OCI-LY7 (cell line): ENCODE results near the gene LUC7L. TPM values are rescaled to one million over a fixed set of nuclear protein-coding genes. Genes with fewer than 3 reads are reported as not detected.

Experiments used
- BruUV-seq: library from RNA; stranded (reverse); fragments of 400-500 nt; replicated peaks from 2 replicates; lab custom pipeline; 2021; lab: Mats Ljungman, UMichigan
- CTCF ChIA-PET: fragments of 300-600 bp; sonication (Branson Sonifier 250); formaldehyde crosslinking; loops from one replicate; lab custom pipeline; 2022; ENCODE audit warnings: antibody characterized with exemption; ENCODE audit not compliant: unreplicated experiment; lab: Charles Lee
- POLR2A ChIA-PET: fragments of 300-600 bp; sonication (Branson Sonifier 250); formaldehyde crosslinking; loops from one replicate; lab custom pipeline; 2022; ENCODE audit warnings: antibody characterized with exemption; lab: Charles Lee
- DNase-seq: peaks from one replicate; pipeline ENCODE4 v3.0.0-alpha.2; 2015; ENCODE audit warnings: low spot score
- H2AFZ ChIP-seq: fragments of 200-600 bp; sonication (generic), shearing (Covaris generic); 2 replicates; pipeline ENCODE4 v1.6.1; 2014; ENCODE audit warnings: mild to moderate bottlenecking, antibody characterized with exemption, low read length, moderate library complexity
- H3K27ac ChIP-seq: fragments of 200-600 bp; sonication (generic); 2 replicates; pipeline ENCODE4 v1.5.1; 2014; ENCODE audit warnings: mixed run types, low read depth, mild to moderate bottlenecking, moderate library complexity, low read length, inconsistent platforms; ENCODE audit not compliant: poor library complexity, severe bottlenecking
- H3K36me3 ChIP-seq: fragments of 200-600 bp; sonication (generic); 2 replicates; pipeline ENCODE4 v1.6.1; 2014; ENCODE audit warnings: mild to moderate bottlenecking, antibody characterized with exemption, low read length, moderate library complexity, mixed read lengths; ENCODE audit not compliant: insufficient read depth
- H3K4me1 ChIP-seq: fragments of 200-600 bp; sonication (generic); 2 replicates; pipeline ENCODE4 v1.5.1; 2014; ENCODE audit warnings: mild to moderate bottlenecking, low read length; ENCODE audit not compliant: insufficient read depth, poor library complexity, severe bottlenecking
- H3K4me2 ChIP-seq: fragments of 200-600 bp; sonication (generic); 2 replicates; pipeline ENCODE4 v1.6.1; 2014; ENCODE audit warnings: mild to moderate bottlenecking, low read length
- H3K4me3 ChIP-seq: fragments of 200-600 bp; sonication (generic); 2 replicates; pipeline ENCODE4 v1.5.1; 2014; ENCODE audit warnings: mild to moderate bottlenecking, low read depth, low read length; ENCODE audit not compliant: poor library complexity, severe bottlenecking
- H3K79me2 ChIP-seq: fragments of 200-600 bp; sonication (generic); 2 replicates; pipeline ENCODE4 v1.6.1; 2016; ENCODE audit warnings: low read depth, mild to moderate bottlenecking, low read length, moderate library complexity, mixed read lengths; ENCODE audit not compliant: insufficient read depth
- H3K9me2 ChIP-seq: fragments of 200-600 bp; sonication (generic); 2 replicates; pipeline ENCODE4 v1.6.1; 2016; ENCODE audit warnings: mild to moderate bottlenecking, low read length, mixed read lengths; ENCODE audit not compliant: insufficient read depth
- H3K9me3 ChIP-seq: fragments of 200-600 bp; sonication (generic); 2 replicates; pipeline ENCODE4 v1.6.1; 2014; ENCODE audit warnings: mild to moderate bottlenecking, mixed run types, low read length, mixed read lengths
- H4K20me1 ChIP-seq: fragments of 200-600 bp; sonication (generic); 2 replicates; pipeline ENCODE4 v1.6.1; 2014; ENCODE audit warnings: mild to moderate bottlenecking, antibody characterized with exemption, low read length, moderate library complexity, mixed read lengths; ENCODE audit not compliant: insufficient read depth
- EZH2phosphoT487 ChIP-seq: fragments of 200-600 bp; sonication (generic); IDR thresholded peaks from 2 replicates; pipeline ENCODE4 v1.6.1; 2018; ENCODE audit warnings: low read depth, borderline replicate concordance, mild to moderate bottlenecking, mixed run types, antibody characterized with exemption, low read length, moderate library complexity, mixed read lengths
- intact Hi-C: fragments of 100-400 bp; cut with micrococcal nuclease; formaldehyde crosslinking; loops from one replicate; pipeline ENCODE4 v1.10.0; 2022; ENCODE audit not compliant: unreplicated experiment
- total RNA-seq, 2 experiments: library from RNA; depleted of rRNA in 1 of 2; stranded (reverse); fragments of >200 nt in 1 of 2; shearing (Covaris generic) in 1 of 2; gene quantifications; 2 replicates each; pipeline ENCODE4 v1.2.3, GENCODE V29; 2014 to 2022
- TF ChIP-seq, protein P1 (sequence below): fragments of 200-600 bp; sonication (generic); conservative IDR thresholded peaks from 2 replicates; pipeline ENCODE4 v1.5.1; 2014; ENCODE audit warnings: mild to moderate bottlenecking, antibody characterized with exemption, low read length, moderate library complexity, mixed read lengths

The LUC7L gene
- total RNA-seq, 2 experiments from 2014 or later: 81.4 to 90.5 TPM

DNA sequence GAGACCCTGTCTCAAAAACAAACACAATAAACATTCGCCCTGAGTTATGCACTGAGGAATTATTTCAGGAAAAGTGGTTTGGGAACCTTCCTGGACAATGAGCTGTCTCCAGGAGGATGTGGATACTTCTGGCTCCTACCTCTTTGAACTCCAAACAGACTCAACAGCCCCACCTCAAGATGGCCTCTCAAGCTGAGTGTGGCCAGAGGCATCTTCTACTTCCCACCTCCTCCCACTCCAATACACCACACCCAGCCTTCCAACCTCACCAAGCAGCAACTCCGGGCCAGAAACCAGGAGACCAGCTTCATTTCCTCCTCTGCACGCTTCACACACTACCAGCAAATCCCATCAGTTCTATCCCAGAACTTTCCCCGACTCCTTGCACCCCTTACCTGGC lies 37.4 kb downstream of the LUC7L start:
- Histone ChIP-seq H3K27ac (no peak overlapping the region), H3K4me1 (no peaks in the 10 kb centered on the region), H3K36me3 (peaks cover 99% of the 10 kb centered on the region), H3K9me3 (no peaks in the 10 kb centered on the region), H3K9me2 (no peaks in the 10 kb centered on the region), H3K4me2 (no peak overlapping the region), H3K4me3 (no peak overlapping the region), H3K79me2 (no peaks in the 10 kb centered on the region), H2AFZ (no peak overlapping the region), H4K20me1 (no peaks in the 10 kb centered on the region)
- POLR2A ChIA-PET: no interaction called here
- intact Hi-C loops: no loop called here
- TF ChIP-seq EZH2phosphoT487: no peak
- TF ChIP-seq, protein P1, sequence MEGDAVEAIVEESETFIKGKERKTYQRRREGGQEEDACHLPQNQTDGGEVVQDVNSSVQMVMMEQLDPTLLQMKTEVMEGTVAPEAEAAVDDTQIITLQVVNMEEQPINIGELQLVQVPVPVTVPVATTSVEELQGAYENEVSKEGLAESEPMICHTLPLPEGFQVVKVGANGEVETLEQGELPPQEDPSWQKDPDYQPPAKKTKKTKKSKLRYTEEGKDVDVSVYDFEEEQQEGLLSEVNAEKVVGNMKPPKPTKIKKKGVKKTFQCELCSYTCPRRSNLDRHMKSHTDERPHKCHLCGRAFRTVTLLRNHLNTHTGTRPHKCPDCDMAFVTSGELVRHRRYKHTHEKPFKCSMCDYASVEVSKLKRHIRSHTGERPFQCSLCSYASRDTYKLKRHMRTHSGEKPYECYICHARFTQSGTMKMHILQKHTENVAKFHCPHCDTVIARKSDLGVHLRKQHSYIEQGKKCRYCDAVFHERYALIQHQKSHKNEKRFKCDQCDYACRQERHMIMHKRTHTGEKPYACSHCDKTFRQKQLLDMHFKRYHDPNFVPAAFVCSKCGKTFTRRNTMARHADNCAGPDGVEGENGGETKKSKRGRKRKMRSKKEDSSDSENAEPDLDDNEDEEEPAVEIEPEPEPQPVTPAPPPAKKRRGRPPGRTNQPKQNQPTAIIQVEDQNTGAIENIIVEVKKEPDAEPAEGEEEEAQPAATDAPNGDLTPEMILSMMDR: no peak
- no TSS peak for BruUV-seq
- CTCF ChIA-PET: no interaction called here
- DNase-seq: no peak

- no peak for TF ChIP-seq EZH2phosphoT487
- TF ChIP-seq, protein P1: no peak
- Histone ChIP-seq H3K4me1 (no peaks in the 10 kb centered on the region), H3K9me3 (no peaks in the 10 kb centered on the region), H4K20me1 (no peaks in the 10 kb centered on the region), H3K27ac (no peak overlapping the region), H3K4me3 (no peak overlapping the region), H2AFZ (no peak overlapping the region), H3K4me2 (no peak overlapping the region), H3K36me3 (peaks cover 88% of the 10 kb centered on the region), H3K9me2 (no peaks in the 10 kb centered on the region), H3K79me2 (no peaks in the 10 kb centered on the region)
- POLR2A ChIA-PET: no interaction called here
- BruUV-seq: TSS peak; percentile 44
- intact Hi-C loops: loop anchor here (2.0 kb wide), 1 partner anchor 83 kb away; no protein-coding TSS in a partner anchor
- DNase-seq: no peak
- CTCF ChIA-PET: no interaction called here
Measured at GRCh38 chr16:189604-190186, 39.6 kb downstream of the LUC7L start.

- Histone ChIP-seq H3K9me2 (no peaks in the 10 kb centered on the region), H3K79me2 (no peaks in the 10 kb centered on the region), H3K4me1 (no peaks in the 10 kb centered on the region), H3K27ac (no peak overlapping the region), H3K4me2 (no peak overlapping the region), H2AFZ (no peak overlapping the region), H3K36me3 (peaks cover 83% of the 10 kb centered on the region), H3K4me3 (no peak overlapping the region), H4K20me1 (no peaks in the 10 kb centered on the region), H3K9me3 (no peaks in the 10 kb centered on the region)
- BruUV-seq: no TSS peak
- ChIA-PET CTCF (no interaction called here), POLR2A (interaction anchor here (0.9 kb wide), 1 partner anchor 19 kb away, joined by 4 read pairs; no protein-coding TSS in a partner anchor)
- TF ChIP-seq, protein P1: peak; percentile 73
- no peak for TF ChIP-seq EZH2phosphoT487
- intact Hi-C loops: loop anchor here (2.0 kb wide), 1 partner anchor 82 kb away; no protein-coding TSS in a partner anchor
- DNase-seq: peak; percentile 61
Measured at GRCh38 chr16:188674-189073, 40.6 kb downstream of the LUC7L start.
